Measurements from ENCODE around the gene NAE1. TPM values are rescaled to one million over a fixed set of nuclear protein-coding genes. Genes with fewer than 3 reads are reported as not detected.

The NAE1 gene
- total and polyA plus RNA-seq, 8 donors, result 19.3 to 29.8 (median 21.2) TPM

- intact Hi-C loops (cut with DNase I), result no loop called here
- DNase-seq (peak in 1 of 6 donors; percentile 23), ATAC-seq (no peak), FAIRE-seq (no peak)
- Histone ChIP-seq H3K27me3 (no peaks in the 10 kb centered on the region), H3K36me3 (no peaks in the 10 kb centered on the region), H3K9me3 (no peaks in the 10 kb centered on the region), H3K27ac (no peak overlapping the region), H3K4me1 (no peaks in the 10 kb centered on the region), H3K4me3 (no peak overlapping the region)
- WGBS, 2 donors, result 83 to 91% methylated on average over 6 of the region's 6 CpGs
- TF ChIP-seq, protein P1, sequence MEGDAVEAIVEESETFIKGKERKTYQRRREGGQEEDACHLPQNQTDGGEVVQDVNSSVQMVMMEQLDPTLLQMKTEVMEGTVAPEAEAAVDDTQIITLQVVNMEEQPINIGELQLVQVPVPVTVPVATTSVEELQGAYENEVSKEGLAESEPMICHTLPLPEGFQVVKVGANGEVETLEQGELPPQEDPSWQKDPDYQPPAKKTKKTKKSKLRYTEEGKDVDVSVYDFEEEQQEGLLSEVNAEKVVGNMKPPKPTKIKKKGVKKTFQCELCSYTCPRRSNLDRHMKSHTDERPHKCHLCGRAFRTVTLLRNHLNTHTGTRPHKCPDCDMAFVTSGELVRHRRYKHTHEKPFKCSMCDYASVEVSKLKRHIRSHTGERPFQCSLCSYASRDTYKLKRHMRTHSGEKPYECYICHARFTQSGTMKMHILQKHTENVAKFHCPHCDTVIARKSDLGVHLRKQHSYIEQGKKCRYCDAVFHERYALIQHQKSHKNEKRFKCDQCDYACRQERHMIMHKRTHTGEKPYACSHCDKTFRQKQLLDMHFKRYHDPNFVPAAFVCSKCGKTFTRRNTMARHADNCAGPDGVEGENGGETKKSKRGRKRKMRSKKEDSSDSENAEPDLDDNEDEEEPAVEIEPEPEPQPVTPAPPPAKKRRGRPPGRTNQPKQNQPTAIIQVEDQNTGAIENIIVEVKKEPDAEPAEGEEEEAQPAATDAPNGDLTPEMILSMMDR (IDR thresholded peaks at IDR 0.05), result no peak
These were observed 26.7 kb upstream of the NAE1 start for GRCh38 chr16:66857437-66857836.

- H3K4me3 ChIP-seq, result no peak overlapping the region
- TF ChIP-seq, protein P1 (IDR thresholded peaks at IDR 0.05), result no peak
- H3K27me3 ChIP-seq, result no peaks in the 10 kb centered on the region
- FAIRE-seq, result no peak
- H3K36me3 ChIP-seq, result no peaks in the 10 kb centered on the region
- DNase-seq, result no peak
- ATAC-seq, result no peak
- H3K9me3 ChIP-seq, result no peaks in the 10 kb centered on the region
- 94 to 95% methylated on average over 2 of the region's 2 CpGs for WGBS, 2 donors
- H3K4me1 ChIP-seq, result no peaks in the 10 kb centered on the region
- no peak overlapping the region for H3K27ac ChIP-seq
- intact Hi-C loops (cut with DNase I), result no loop called here
These were observed 26.0 kb upstream of the NAE1 start for GRCh38 chr16:66856801-66857200.

DNA sequence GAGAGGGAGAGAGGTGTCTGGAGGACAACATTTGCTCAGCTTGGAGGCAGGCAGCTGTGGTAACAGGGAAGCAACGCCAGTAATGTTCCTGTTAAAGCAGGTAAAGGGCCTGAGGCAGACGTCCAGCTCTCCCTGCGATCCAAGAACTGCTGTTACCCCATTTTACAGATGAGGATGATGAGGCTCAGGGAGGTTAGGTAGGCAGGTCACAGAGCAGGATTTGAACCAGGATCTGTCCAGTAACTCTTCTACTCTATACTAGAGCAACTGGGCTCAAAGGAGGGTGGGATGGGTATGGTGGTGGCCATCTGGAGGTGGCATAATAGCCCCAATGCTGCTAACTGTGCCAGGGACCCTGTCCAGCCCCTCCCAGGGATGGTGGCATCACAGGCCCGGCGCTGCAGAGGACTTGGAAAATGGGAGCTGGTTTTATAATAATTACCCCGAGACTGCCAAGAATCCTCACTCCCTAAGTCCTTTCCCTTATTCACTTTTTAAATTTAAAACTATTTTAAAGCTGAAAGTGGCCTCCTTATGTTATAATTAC lies 25.5 kb upstream of the NAE1 start:
- Histone ChIP-seq H3K27ac (no peak overlapping the region), H3K4me1 (no peaks in the 10 kb centered on the region), H3K27me3 (no peaks in the 10 kb centered on the region), H3K4me3 (no peak overlapping the region), H3K36me3 (no peaks in the 10 kb centered on the region), H3K9me3 (no peaks in the 10 kb centered on the region)
- WGBS, 2 donors, result 85 to 93% methylated on average over 6 of the region's 6 CpGs
- DNase-seq (no peak), ATAC-seq (no peak), FAIRE-seq (no peak)
- intact Hi-C loops (cut with DNase I), result no loop called here
- TF ChIP-seq, protein P1 (IDR thresholded peaks at IDR 0.05), result no peak

GRCh38 chr16:66853261-66854139 lies 22.7 kb upstream of the NAE1 start:
- Histone ChIP-seq H3K9me3 (no peaks in the 10 kb centered on the region), H3K4me3 (no peak overlapping the region), H3K27me3 (no peaks in the 10 kb centered on the region), H3K36me3 (no peaks in the 10 kb centered on the region), H3K27ac (no peak overlapping the region), H3K4me1 (no peaks in the 10 kb centered on the region)
- TF ChIP-seq, protein P1 (IDR thresholded peaks at IDR 0.05), result no peak
- peak in 1 of 6 donors; percentile 29 for DNase-seq
- intact Hi-C loops (cut with DNase I), result no loop called here
- FAIRE-seq, result no peak
- no peak for ATAC-seq
- WGBS, 2 donors, result 84 to 94% methylated on average over 15 of the region's 15 CpGs
